Endothelial cell of umbilical vein (primary cell): ENCODE results near the gene PLA2G4B. TPM values are rescaled to one million over a fixed set of nuclear protein-coding genes. Genes with fewer than 3 reads are reported as not detected.

Experiments used
- BruUV-seq: library from RNA; stranded (reverse); fragments of 400-500 nt; replicated peaks from 2 replicates; lab custom pipeline; 2021; lab: Mats Ljungman, UMichigan
- CTCF ChIA-PET: fragments of 300-600, 350-600 bp; sonication (Branson Sonifier 250); formaldehyde crosslinking; loops from one replicate; lab custom pipeline; 2021; ENCODE audit warnings: antibody characterized with exemption, inconsistent platforms; lab: Charles Lee
- POLR2A ChIA-PET: fragments of 300-600, 350-600 bp; sonication (Branson Sonifier 250); formaldehyde crosslinking; loops from one replicate; lab custom pipeline; 2021; ENCODE audit warnings: antibody characterized with exemption, inconsistent platforms; lab: Charles Lee
- DNase-seq: peaks from one replicate; pipeline ENCODE4 v3.0.0-alpha.2; 2011; ENCODE audit warnings: low read depth, low spot score
- FAIRE-seq: peaks from 2 replicates; lab custom pipeline; 2011; peaks lifted over from hg19 to GRCh38; lab: Jason Lieb, UNC
- H2AFZ ChIP-seq: 2 replicates; pipeline ENCODE4 v1.6.0; 2012; ENCODE audit warnings: low read depth, low read length, control low read depth, inconsistent platforms
- H3K27ac ChIP-seq: 2 replicates; pipeline ENCODE4 v1.5.1; 2011; ENCODE audit warnings: low read depth, mild to moderate bottlenecking, control low read depth, low read length, moderate library complexity; ENCODE audit not compliant: insufficient read depth
- H3K27me3 ChIP-seq, 2 experiments: 2 replicates each; pipeline versions ENCODE4 v1.6.0 to v1.6.1; 2011; ENCODE audit warnings: low read length in 2 of 2, mixed read lengths in 1 of 2; ENCODE audit not compliant: control insufficient read depth in 2 of 2, insufficient read depth in 2 of 2
- H3K36me3 ChIP-seq, 2 experiments: 2 replicates in 1 of 2; 3 replicates in 1 of 2; pipeline ENCODE4 v1.5.1; 2011; ENCODE audit warnings: low read length in 2 of 2, mild to moderate bottlenecking in 1 of 2, moderate library complexity in 1 of 2; ENCODE audit not compliant: control insufficient read depth in 2 of 2, insufficient read depth in 2 of 2; ENCODE audit errors: extremely low read depth in 1 of 2
- H3K4me1 ChIP-seq: 3 replicates; pipeline ENCODE4 v1.5.1; 2011; ENCODE audit warnings: mild to moderate bottlenecking, low read length; ENCODE audit not compliant: control insufficient read depth, insufficient read depth; ENCODE audit errors: extremely low read depth
- H3K4me2 ChIP-seq: 2 replicates; pipeline ENCODE4 v1.6.1; 2011; ENCODE audit warnings: low read length, control low read depth, mixed read lengths; ENCODE audit not compliant: insufficient read depth
- H3K4me3 ChIP-seq, 3 experiments: fragments of 200-600 bp in 1 of 3; sonication (generic), shearing (Covaris generic) in 1 of 3; replicated peaks in 1 of 3; 2 replicates each; pipeline ENCODE4 v1.5.1; 2011 to 2016; ENCODE audit warnings: control low read depth in 3 of 3, low read length in 3 of 3, mild to moderate bottlenecking in 2 of 3, inconsistent platforms in 1 of 3, low read depth in 1 of 3, moderate library complexity in 1 of 3; ENCODE audit not compliant: insufficient read depth in 1 of 3
- H3K79me2 ChIP-seq: 2 replicates; pipeline ENCODE4 v1.6.0; 2012; ENCODE audit warnings: low read length, inconsistent platforms; ENCODE audit not compliant: control insufficient read depth, insufficient read depth
- H3K9ac ChIP-seq: replicated peaks from 2 replicates; pipeline ENCODE3; 2011; ENCODE audit warnings: low read length, control low read depth; ENCODE audit not compliant: insufficient read depth; ENCODE audit errors: extremely low read depth
- H3K9me1 ChIP-seq: replicated peaks from 3 replicates; pipeline ENCODE4 v1.6.0; 2011; ENCODE audit warnings: mild to moderate bottlenecking, low read length; ENCODE audit not compliant: control insufficient read depth, insufficient read depth; ENCODE audit errors: extremely low read depth
- H3K9me3 ChIP-seq: replicated peaks from 2 replicates; pipeline ENCODE4 v1.5.1; 2012; ENCODE audit warnings: low read length, inconsistent platforms; ENCODE audit not compliant: control insufficient read depth, insufficient read depth
- H4K20me1 ChIP-seq: replicated peaks from 2 replicates; pipeline ENCODE3; 2011; ENCODE audit warnings: mild to moderate bottlenecking, low read length; ENCODE audit not compliant: control insufficient read depth, insufficient read depth; ENCODE audit errors: extremely low read depth
- EZH2 ChIP-seq: IDR thresholded peaks from 2 replicates; pipeline ENCODE4 v1.6.1; 2012; ENCODE audit warnings: borderline replicate concordance, low read depth, mild to moderate bottlenecking, moderate library complexity, low read length, inconsistent platforms; ENCODE audit not compliant: severe bottlenecking
- FOS ChIP-seq: IDR thresholded peaks from 2 replicates; pipeline ENCODE4 v1.6.1; 2011; ENCODE audit warnings: mild to moderate bottlenecking, low read length, moderate library complexity, borderline replicate concordance; ENCODE audit not compliant: insufficient read depth
- GATA2 ChIP-seq: IDR thresholded peaks from 2 replicates; pipeline ENCODE4 v1.7.0; 2011; ENCODE audit warnings: low read depth, mild to moderate bottlenecking, moderate library complexity, mixed read lengths, low read length; ENCODE audit not compliant: insufficient read length, insufficient read depth
- JUN ChIP-seq: IDR thresholded peaks from 2 replicates; pipeline ENCODE4 v1.6.1; 2011; ENCODE audit warnings: borderline replicate concordance, low read depth; ENCODE audit not compliant: insufficient read length, insufficient read depth
- MYC ChIP-seq: IDR thresholded peaks from one replicate; pipeline ENCODE4 v1.6.1; 2011; ENCODE audit warnings: mild to moderate bottlenecking, low read depth, low read length
- POLR2A ChIP-seq: IDR thresholded peaks from 2 replicates; pipeline ENCODE4 v1.6.1; 2012; ENCODE audit warnings: low read depth, mild to moderate bottlenecking, control low read depth, low read length
- POLR2AphosphoS5 ChIP-seq: IDR thresholded peaks from 2 replicates; pipeline ENCODE4 v1.6.1; 2012; ENCODE audit warnings: low read depth, mild to moderate bottlenecking, control low read depth, low read length, moderate library complexity; ENCODE audit not compliant: insufficient read depth
- dilution Hi-C: fragments of 300-500 bp; cut with MboI; formaldehyde crosslinking; loops from one replicate; pipeline ENCODE4 v1.15.0; 2019; ENCODE audit warnings: low sequenced_read_pairs; ENCODE audit not compliant: extremely low pct_ligation_motif_present
- intact Hi-C: fragments of 100-400 bp; cut with micrococcal nuclease; formaldehyde crosslinking; loops from one replicate; pipeline ENCODE4 v1.10.0; 2022
- polyA plus RNA-seq, 4 experiments: library from polyadenylated mRNA; depleted of rRNA in 3 of 4; stranded (reverse) in 3 of 4; unstranded in 1 of 4; fragments of >200 nt; gene quantifications; 2 replicates each; pipeline versions ENCODE4 v1.2.1 to v1.2.3, GENCODE V29; 2011 to 2012; ENCODE audit warnings: missing spikeins in 1 of 4
- total RNA-seq: library from RNA; stranded (reverse); gene quantifications from 2 replicates; pipeline ENCODE4 v1.2.3, GENCODE V29; 2021
- TF ChIP-seq, protein P1 (sequence below): IDR thresholded peaks from 2 replicates; pipeline ENCODE4 v1.6.1; 2011; ENCODE audit not compliant: insufficient read depth, insufficient read length
- TF ChIP-seq, protein P2 (sequence below), 2 donors: IDR thresholded peaks; 1 replicate in 1 of 2; 2 replicates in 1 of 2; pipeline ENCODE4 v1.5.1; 2011; ENCODE audit warnings: low read length in 2 of 2, mild to moderate bottlenecking in 2 of 2, moderate library complexity in 2 of 2, control low read depth in 1 of 2, inconsistent platforms in 1 of 2, low read depth in 1 of 2; ENCODE audit not compliant: insufficient read depth in 1 of 2; ENCODE audit errors: extremely low read depth in 1 of 2

The PLA2G4B gene
- total and polyA plus RNA-seq, 2 donors (not counting 3 experiments of a cell fraction or from before 2014, with no cell fraction given): 4.0 to 7.9 TPM

DNA sequence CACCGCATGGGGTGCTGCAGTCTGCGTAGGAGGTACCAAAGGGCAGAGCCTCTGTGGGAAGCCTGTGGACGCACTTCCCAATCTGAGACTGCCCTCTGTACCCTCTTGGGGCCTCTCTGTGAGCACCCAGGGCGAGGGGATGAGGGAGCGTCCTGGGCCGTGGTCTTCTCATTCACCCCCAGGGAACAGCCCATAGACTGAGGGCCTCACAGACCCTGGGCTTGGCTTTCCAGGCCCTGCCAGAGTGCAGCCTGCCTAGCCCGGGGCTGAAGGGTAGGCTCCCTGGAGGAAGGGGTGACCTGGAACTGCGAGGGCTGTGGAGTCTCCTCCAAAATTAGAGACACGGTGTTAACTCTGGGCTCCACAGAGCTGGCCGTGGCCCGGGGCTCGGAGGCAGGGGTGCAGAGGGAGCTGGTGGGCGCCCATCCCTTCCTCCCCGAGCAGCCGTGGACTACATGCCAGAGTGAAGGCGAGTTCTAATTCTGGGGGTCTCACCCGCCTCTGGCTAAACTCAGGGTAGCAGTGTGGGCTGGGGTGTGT, 55.7 kb downstream of the PLA2G4B start:
- H3K4me2 ChIP-seq: no peak overlapping the region
- peak overlapping the region; percentile 73 for H3K27ac ChIP-seq
- H3K36me3 ChIP-seq: peaks cover 0 to 15% of the 10 kb centered on the region in 2 experiments
- dilution Hi-C loops (no loop called here), intact Hi-C loops (loop anchor here (2.0 to 5.0 kb wide), 2 partner anchors 67 to 120 kb away; partner anchors contain the start of genes JMJD7 and MAPKBP1)
- H3K79me2 ChIP-seq: no peaks in the 10 kb centered on the region
- H2AFZ ChIP-seq: no peak overlapping the region
- CTCF ChIA-PET: interaction anchor here (1.1 to 2.0 kb wide), 4 partner anchors 10 to 291 kb away, joined by 3 to 27 read pairs (median 4); partner anchors contain the start of gene MAPKBP1
- BruUV-seq: no TSS peak
- peaks cover 16% of the 10 kb centered on the region for H3K4me1 ChIP-seq
- POLR2A ChIA-PET: no interaction called here
- no peaks in the 10 kb centered on the region for H4K20me1 ChIP-seq
- DNase-seq: no peak
- H3K9ac ChIP-seq: peak overlapping the region; percentile 24
- FAIRE-seq: no peak
- no peaks in the 10 kb centered on the region for H3K9me1 ChIP-seq
- H3K9me3 ChIP-seq: no peaks in the 10 kb centered on the region
- H3K4me3 ChIP-seq: no peak overlapping the region
- TF ChIP-seq JUN (no peak), GATA2 (no peak), FOS (no peak), POLR2A (no peak), EZH2 (no peak), POLR2AphosphoS5 (no peak), MYC (no peak)
- TF ChIP-seq, protein P1, sequence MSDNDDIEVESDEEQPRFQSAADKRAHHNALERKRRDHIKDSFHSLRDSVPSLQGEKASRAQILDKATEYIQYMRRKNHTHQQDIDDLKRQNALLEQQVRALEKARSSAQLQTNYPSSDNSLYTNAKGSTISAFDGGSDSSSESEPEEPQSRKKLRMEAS: no peak
- TF ChIP-seq, protein P2, sequence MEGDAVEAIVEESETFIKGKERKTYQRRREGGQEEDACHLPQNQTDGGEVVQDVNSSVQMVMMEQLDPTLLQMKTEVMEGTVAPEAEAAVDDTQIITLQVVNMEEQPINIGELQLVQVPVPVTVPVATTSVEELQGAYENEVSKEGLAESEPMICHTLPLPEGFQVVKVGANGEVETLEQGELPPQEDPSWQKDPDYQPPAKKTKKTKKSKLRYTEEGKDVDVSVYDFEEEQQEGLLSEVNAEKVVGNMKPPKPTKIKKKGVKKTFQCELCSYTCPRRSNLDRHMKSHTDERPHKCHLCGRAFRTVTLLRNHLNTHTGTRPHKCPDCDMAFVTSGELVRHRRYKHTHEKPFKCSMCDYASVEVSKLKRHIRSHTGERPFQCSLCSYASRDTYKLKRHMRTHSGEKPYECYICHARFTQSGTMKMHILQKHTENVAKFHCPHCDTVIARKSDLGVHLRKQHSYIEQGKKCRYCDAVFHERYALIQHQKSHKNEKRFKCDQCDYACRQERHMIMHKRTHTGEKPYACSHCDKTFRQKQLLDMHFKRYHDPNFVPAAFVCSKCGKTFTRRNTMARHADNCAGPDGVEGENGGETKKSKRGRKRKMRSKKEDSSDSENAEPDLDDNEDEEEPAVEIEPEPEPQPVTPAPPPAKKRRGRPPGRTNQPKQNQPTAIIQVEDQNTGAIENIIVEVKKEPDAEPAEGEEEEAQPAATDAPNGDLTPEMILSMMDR (IDR thresholded peaks at IDR 0.05; ENCODE audit: extremely low read depth in 1 of 2, insufficient read depth in 1 of 2, low read depth in 1 of 2, low read length in 2 of 2): no peak
- H3K27me3 ChIP-seq: no peaks in the 10 kb centered on the region
